ENCODE data around the gene GRXCR1.

GRXCR1 gene

GRCh38 chr4:43041632-43042031, 149.1 kb downstream of the GRXCR1 start:
- 93% methylated on average over 1 of the region's 1 CpG for WGBS

GRCh38 chr4:43047058-43047457, 154.5 kb downstream of the GRXCR1 start:
- 86% methylated on average over 1 of the region's 1 CpG for WGBS
- no peak overlapping the region for H3K9ac ChIP-seq (ENCODE audit: low read depth, low read length)
- no peak overlapping the region for H3K27ac ChIP-seq (ENCODE audit: low read depth, low read length)
- H3K36me3 ChIP-seq (ENCODE audit: insufficient read depth, low read length), result no peaks in the 10 kb centered on the region
- H3K4me1 ChIP-seq (ENCODE audit: insufficient read depth, low read length), result no peaks in the 10 kb centered on the region
- H3K27me3 ChIP-seq (ENCODE audit: insufficient read depth, low read length), result no peaks in the 10 kb centered on the region
- no peaks in the 10 kb centered on the region for H3K9me3 ChIP-seq (ENCODE audit: insufficient read depth, low read depth, low read length)
- H3K4me3 ChIP-seq (ENCODE audit: low read length), result no peak overlapping the region

More at GRCh38 chr4:43041632-43042031, 149.1 kb downstream of the GRXCR1 start:
- H3K9ac ChIP-seq (ENCODE audit: low read depth, low read length), result no peak overlapping the region
- no peak overlapping the region for H3K27ac ChIP-seq (ENCODE audit: low read depth, low read length)
- no peaks in the 10 kb centered on the region for H3K9me3 ChIP-seq (ENCODE audit: insufficient read depth, low read depth, low read length)
- no peaks in the 10 kb centered on the region for H3K4me1 ChIP-seq (ENCODE audit: insufficient read depth, low read length)
- H3K27me3 ChIP-seq (ENCODE audit: insufficient read depth, low read length), result no peaks in the 10 kb centered on the region
- H3K4me3 ChIP-seq (ENCODE audit: low read length), result no peak overlapping the region
- H3K36me3 ChIP-seq (ENCODE audit: insufficient read depth, low read length), result no peaks in the 10 kb centered on the region

GRCh38 chr4:43048570-43048969, 156.1 kb downstream of the GRXCR1 start:
- H3K27ac ChIP-seq (ENCODE audit: low read depth, low read length), result no peak overlapping the region

GRCh38 chr4:43049326-43049725, 156.8 kb downstream of the GRXCR1 start:
- Histone ChIP-seq H3K4me3 (ENCODE audit: low read length) (no peak overlapping the region), H3K9me3 (ENCODE audit: insufficient read depth, low read depth, low read length) (no peaks in the 10 kb centered on the region), H3K36me3 (ENCODE audit: insufficient read depth, low read length) (no peaks in the 10 kb centered on the region), H3K4me1 (ENCODE audit: insufficient read depth, low read length) (no peaks in the 10 kb centered on the region), H3K9ac (ENCODE audit: low read depth, low read length) (no peak overlapping the region), H3K27ac (ENCODE audit: low read depth, low read length) (no peak overlapping the region), H3K27me3 (ENCODE audit: insufficient read depth, low read length) (no peaks in the 10 kb centered on the region)

More at GRCh38 chr4:43048570-43048969, 156.1 kb downstream of the GRXCR1 start:
- Histone ChIP-seq H3K9me3 (ENCODE audit: insufficient read depth, low read depth, low read length) (no peaks in the 10 kb centered on the region), H3K36me3 (ENCODE audit: insufficient read depth, low read length) (no peaks in the 10 kb centered on the region), H3K9ac (ENCODE audit: low read depth, low read length) (no peak overlapping the region), H3K27me3 (ENCODE audit: insufficient read depth, low read length) (no peaks in the 10 kb centered on the region), H3K4me3 (ENCODE audit: low read length) (no peak overlapping the region), H3K4me1 (ENCODE audit: insufficient read depth, low read length) (no peaks in the 10 kb centered on the region)
- WGBS, result 88% methylated on average over 2 of the region's 5 CpGs

- no peaks in the 10 kb centered on the region for H3K4me1 ChIP-seq (ENCODE audit: insufficient read depth, low read length)
- no peak overlapping the region for H3K4me3 ChIP-seq (ENCODE audit: low read length)
- no peak overlapping the region for H3K9ac ChIP-seq (ENCODE audit: low read depth, low read length)
- no peaks in the 10 kb centered on the region for H3K27me3 ChIP-seq (ENCODE audit: insufficient read depth, low read length)
- no peak overlapping the region for H3K27ac ChIP-seq (ENCODE audit: low read depth, low read length)
- H3K36me3 ChIP-seq (ENCODE audit: insufficient read depth, low read length), result no peaks in the 10 kb centered on the region
- no peaks in the 10 kb centered on the region for H3K9me3 ChIP-seq (ENCODE audit: insufficient read depth, low read depth, low read length)
Observed at GRCh38 chr4:43066415-43066814, 173.9 kb downstream of the GRXCR1 start.

- no peaks in the 10 kb centered on the region for H3K27me3 ChIP-seq (ENCODE audit: insufficient read depth, low read length)
- whole genome bisulfite sequencing, result 92% methylated on average over 6 of the region's 6 CpGs
- H3K36me3 ChIP-seq (ENCODE audit: insufficient read depth, low read length), result no peaks in the 10 kb centered on the region
- H3K9ac ChIP-seq (ENCODE audit: low read depth, low read length), result no peak overlapping the region
- no peak overlapping the region for H3K4me3 ChIP-seq (ENCODE audit: low read length)
- H3K27ac ChIP-seq (ENCODE audit: low read depth, low read length), result no peak overlapping the region
- peaks cover 12% of the 10 kb centered on the region for H3K9me3 ChIP-seq (ENCODE audit: insufficient read depth, low read depth, low read length)
- no peaks in the 10 kb centered on the region for H3K4me1 ChIP-seq (ENCODE audit: insufficient read depth, low read length)
Observed at GRCh38 chr4:43071069-43071468, 178.6 kb downstream of the GRXCR1 start.
